Uterus (tissue), 4 donors: Measurements from ENCODE around the gene C16orf87. TPM values are rescaled to one million over a fixed set of nuclear protein-coding genes. Genes with fewer than 3 reads are reported as not detected.

Experiments used
- DNase-seq, 2 donors: peaks; one replicate each; pipeline ENCODE4 v3.0.0-alpha.2; 2019 to 2020
- H3K27ac ChIP-seq, 2 donors: fragments of 200-600 bp; sonication (generic); 1 replicate in 1 of 2; 2 replicates in 1 of 2; pipeline ENCODE4 v1.5.1; 2016 to 2018
- H3K27me3 ChIP-seq, 2 donors: fragments of 200-600 bp; sonication (generic); one replicate each; pipeline ENCODE4 v1.5.1; 2018 to 2019; ENCODE audit warnings: control low read depth in 1 of 2
- H3K36me3 ChIP-seq, 2 donors: fragments of 200-600 bp; sonication (generic); one replicate each; pipeline ENCODE4 v1.5.1; 2019; ENCODE audit warnings: control low read depth in 1 of 2
- H3K4me1 ChIP-seq, 2 donors: fragments of 200-600 bp; sonication (generic); one replicate each; pipeline ENCODE4 v1.5.1; 2018 to 2019; ENCODE audit warnings: control low read depth in 1 of 2
- H3K4me3 ChIP-seq, 2 donors: fragments of 200-600 bp; sonication (generic); 1 replicate in 1 of 2; 2 replicates in 1 of 2; pipeline ENCODE4 v1.5.1; 2018 to 2019; ENCODE audit warnings: mild to moderate bottlenecking in 1 of 2
- H3K9me3 ChIP-seq, 2 donors: fragments of 200-600 bp; sonication (generic); one replicate each; pipeline ENCODE4 v1.5.1; 2019; ENCODE audit warnings: control low read depth in 1 of 2
- POLR2A ChIP-seq, 2 donors: fragments of 450-650 bp; IDR thresholded peaks; one replicate each; pipeline ENCODE4 v1.6.1; 2016; ENCODE audit warnings: antibody characterized with exemption in 2 of 2, mild to moderate bottlenecking in 1 of 2, moderate library complexity in 1 of 2
- intact Hi-C: fragments of 100-400 bp; cut with DNase I; formaldehyde crosslinking; loops from one replicate; pipeline ENCODE4 v1.15.1; 2023; ENCODE audit warnings: low total_unique reads
- total RNA-seq, 4 donors: library from RNA; depleted of rRNA in 3 of 4; stranded (reverse); fragments of >200 nt in 3 of 4; gene quantifications; one replicate each; pipeline versions ENCODE4 v1.1.0 to v1.2.4, GENCODE V29; 2014 to 2023
- TF ChIP-seq, protein P1 (sequence below), 4 experiments: fragments of 200-600 bp in 2 of 4; fragments of 450-650 bp in 2 of 4; sonication (generic) in 2 of 4; IDR thresholded peaks; one replicate each; pipeline ENCODE4 v1.5.1; 2016 to 2019; ENCODE audit warnings: antibody characterized with exemption in 4 of 4, mild to moderate bottlenecking in 2 of 4, moderate library complexity in 1 of 4
- donor health status: DM: yes; HTN: yes; CAD: no.

C16orf87 gene
- total RNA-seq, 4 donors from 2014 or later: under 0.01 to 20.1 (median 5.5) TPM

DNA sequence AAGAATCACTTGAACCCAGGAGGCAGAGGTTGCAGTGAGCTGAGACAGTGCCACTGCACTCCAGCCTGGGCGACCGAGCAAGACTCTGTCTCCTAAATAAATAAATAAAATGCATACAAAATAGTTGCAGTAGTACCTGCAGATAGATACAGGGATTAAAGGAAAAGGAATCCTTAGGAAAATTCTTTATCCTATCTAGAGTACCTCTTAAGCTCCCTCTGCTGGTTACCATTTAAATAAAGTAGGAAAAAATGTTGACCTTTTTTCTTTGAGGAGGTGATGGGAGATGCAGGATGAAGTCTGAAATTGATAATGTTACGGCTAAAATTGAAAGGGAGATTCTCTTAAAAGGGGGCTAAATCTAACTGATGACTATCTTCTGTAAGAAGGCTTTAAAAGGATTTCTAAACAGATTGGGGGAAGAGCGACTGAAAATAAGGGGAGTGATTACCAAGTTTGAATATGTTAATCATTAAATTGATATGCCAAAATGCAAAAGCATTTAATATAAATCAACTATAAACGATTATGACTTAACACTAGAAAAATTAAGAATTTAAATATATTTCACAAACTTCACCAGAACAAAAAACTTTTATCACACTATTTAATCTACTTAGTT, 29.4 kb downstream of the C16orf87 start:
- intact Hi-C loops: no loop called here

DNA sequence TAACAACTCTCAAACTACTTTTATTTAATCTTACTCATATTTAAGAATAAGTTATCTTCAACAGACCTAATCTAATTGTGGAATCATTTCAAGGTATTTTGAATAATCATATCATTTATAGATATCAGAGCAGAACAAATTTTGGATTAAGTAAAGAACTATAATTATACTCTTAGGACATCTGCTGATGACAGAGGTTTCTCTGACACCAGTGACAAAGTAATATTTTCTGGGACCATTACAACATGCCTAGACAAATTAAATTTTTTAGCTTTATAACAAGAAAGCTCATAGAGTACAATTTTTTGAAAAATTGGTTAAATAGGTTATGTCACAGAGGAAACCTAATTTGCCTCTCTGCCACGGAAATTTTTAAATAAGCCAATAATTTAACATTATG, 30.5 kb downstream of the C16orf87 start:
- DNase-seq: no peak
- Histone ChIP-seq H3K27ac (no peak overlapping the region), H3K9me3 (peaks cover 0 to 3% of the 10 kb centered on the region in 2 donors), H3K4me1 (no peaks in the 10 kb centered on the region), H3K36me3 (no peaks in the 10 kb centered on the region), H3K27me3 (no peaks in the 10 kb centered on the region), H3K4me3 (no peak overlapping the region)
- intact Hi-C loops: no loop called here
- TF ChIP-seq, protein P1, sequence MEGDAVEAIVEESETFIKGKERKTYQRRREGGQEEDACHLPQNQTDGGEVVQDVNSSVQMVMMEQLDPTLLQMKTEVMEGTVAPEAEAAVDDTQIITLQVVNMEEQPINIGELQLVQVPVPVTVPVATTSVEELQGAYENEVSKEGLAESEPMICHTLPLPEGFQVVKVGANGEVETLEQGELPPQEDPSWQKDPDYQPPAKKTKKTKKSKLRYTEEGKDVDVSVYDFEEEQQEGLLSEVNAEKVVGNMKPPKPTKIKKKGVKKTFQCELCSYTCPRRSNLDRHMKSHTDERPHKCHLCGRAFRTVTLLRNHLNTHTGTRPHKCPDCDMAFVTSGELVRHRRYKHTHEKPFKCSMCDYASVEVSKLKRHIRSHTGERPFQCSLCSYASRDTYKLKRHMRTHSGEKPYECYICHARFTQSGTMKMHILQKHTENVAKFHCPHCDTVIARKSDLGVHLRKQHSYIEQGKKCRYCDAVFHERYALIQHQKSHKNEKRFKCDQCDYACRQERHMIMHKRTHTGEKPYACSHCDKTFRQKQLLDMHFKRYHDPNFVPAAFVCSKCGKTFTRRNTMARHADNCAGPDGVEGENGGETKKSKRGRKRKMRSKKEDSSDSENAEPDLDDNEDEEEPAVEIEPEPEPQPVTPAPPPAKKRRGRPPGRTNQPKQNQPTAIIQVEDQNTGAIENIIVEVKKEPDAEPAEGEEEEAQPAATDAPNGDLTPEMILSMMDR (IDR thresholded peaks at IDR 0.05): no peak
- no peak for TF ChIP-seq POLR2A (IDR thresholded peaks at IDR 0.05)

More for the DNA sequence above, 29.4 kb downstream of the C16orf87 start:
- DNase-seq: no peak
- no peak for TF ChIP-seq POLR2A (IDR thresholded peaks at IDR 0.05)
- TF ChIP-seq, protein P1 (IDR thresholded peaks at IDR 0.05): peak in 1 of 4 experiments; percentile 15
- no peaks in the 10 kb centered on the region for H3K36me3 ChIP-seq
- no peaks in the 10 kb centered on the region for H3K27me3 ChIP-seq
- H3K4me3 ChIP-seq: no peak overlapping the region
- H3K4me1 ChIP-seq: no peaks in the 10 kb centered on the region
- no peak overlapping the region for H3K27ac ChIP-seq
- peaks cover 0 to 3% of the 10 kb centered on the region in 2 donors for H3K9me3 ChIP-seq

DNA sequence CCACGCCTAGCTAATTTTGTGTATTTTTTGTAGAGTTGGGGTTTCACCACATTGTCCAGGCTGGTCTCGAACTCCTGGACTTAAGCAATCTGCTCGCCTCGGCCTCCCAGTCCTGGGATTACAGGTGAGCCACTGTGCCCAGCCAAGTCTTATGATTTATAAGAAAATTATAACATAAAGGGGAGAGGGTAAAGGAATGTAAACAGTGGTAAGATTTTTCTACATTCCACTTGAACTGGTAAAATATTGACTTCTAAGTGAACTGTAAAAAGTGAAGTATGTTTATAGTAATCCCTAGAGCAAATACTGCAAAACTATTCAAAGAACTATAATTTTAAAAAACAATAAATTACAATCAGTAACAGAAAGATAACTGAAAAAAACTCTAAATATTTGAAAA, 33.5 kb downstream of the C16orf87 start:
- Histone ChIP-seq H3K36me3 (no peaks in the 10 kb centered on the region), H3K9me3 (peaks cover 0 to 9% of the 10 kb centered on the region in 2 donors), H3K27ac (no peak overlapping the region), H3K4me1 (no peaks in the 10 kb centered on the region), H3K4me3 (no peak overlapping the region), H3K27me3 (no peaks in the 10 kb centered on the region)
- DNase-seq: no peak
- TF ChIP-seq, protein P1 (IDR thresholded peaks at IDR 0.05): no peak
- no peak for TF ChIP-seq POLR2A (IDR thresholded peaks at IDR 0.05)
- intact Hi-C loops: no loop called here

- TF ChIP-seq, protein P1 (IDR thresholded peaks at IDR 0.05): no peak
- no peak for TF ChIP-seq POLR2A (IDR thresholded peaks at IDR 0.05)
- Histone ChIP-seq H3K27me3 (no peaks in the 10 kb centered on the region), H3K27ac (no peak overlapping the region), H3K4me1 (no peaks in the 10 kb centered on the region), H3K9me3 (peaks cover 0 to 9% of the 10 kb centered on the region in 2 donors), H3K4me3 (no peak overlapping the region), H3K36me3 (no peaks in the 10 kb centered on the region)
- intact Hi-C loops: no loop called here
- no peak for DNase-seq
These were observed 34.2 kb downstream of the C16orf87 start for GRCh38 chr16:46796764-46797269.

DNA sequence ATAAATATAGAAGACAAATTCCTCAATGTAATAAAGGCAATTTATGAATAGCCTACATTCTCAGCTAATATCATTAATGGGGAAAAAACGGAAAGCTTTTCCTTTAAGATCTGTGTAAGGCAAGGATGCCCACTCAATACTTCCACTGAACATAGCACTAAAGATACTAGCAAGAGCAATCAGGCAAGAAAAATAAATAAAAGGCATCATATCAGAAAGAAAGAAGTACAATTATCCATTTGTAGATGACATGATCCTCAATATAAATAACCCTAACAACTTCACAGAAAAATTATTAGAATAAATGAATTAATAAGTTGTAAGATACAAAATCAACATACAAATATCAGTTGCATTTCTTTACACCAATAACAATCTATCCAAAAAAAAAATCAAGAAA, 37.1 kb downstream of the C16orf87 start:
- Histone ChIP-seq H3K4me3 (no peak overlapping the region), H3K36me3 (no peaks in the 10 kb centered on the region), H3K4me1 (no peaks in the 10 kb centered on the region), H3K27me3 (no peaks in the 10 kb centered on the region), H3K27ac (no peak overlapping the region), H3K9me3 (peaks cover 0 to 9% of the 10 kb centered on the region in 2 donors)
- DNase-seq: no peak
- intact Hi-C loops: no loop called here
- TF ChIP-seq, protein P1 (IDR thresholded peaks at IDR 0.05): no peak
- TF ChIP-seq POLR2A (IDR thresholded peaks at IDR 0.05): no peak
